A673 (cell line): Measurements from ENCODE around the gene PLIN5.

ENCODE experiments used
- CTCF ChIP-seq: fragments of 300-800, 200-600 bp; sonication (generic); conservative IDR thresholded peaks from 2 replicates; pipeline ENCODE4 v1.5.1; 2017; ENCODE audit warnings: low read depth, mild to moderate bottlenecking, antibody characterized with exemption, low read length, moderate library complexity, mixed read lengths
- EZH2 ChIP-seq: fragments of 200-600 bp; sonication (generic); IDR thresholded peaks from 2 replicates; pipeline ENCODE4 v1.6.1; 2017; ENCODE audit warnings: borderline replicate concordance, low read depth, mild to moderate bottlenecking, mixed read lengths, antibody characterized with exemption, low read length; ENCODE audit not compliant: poor library complexity, severe bottlenecking

- TF ChIP-seq CTCF (no peak), EZH2 (no peak)
Measured at GRCh38 chr19:4501691-4502090, 33.3 kb downstream of the PLIN5 start.
